GM23338 (cell line): ENCODE results near the gene SIN3B. TPM values are rescaled to one million over a fixed set of nuclear protein-coding genes. Genes with fewer than 3 reads are reported as not detected.

ENCODE experiments used
- ATAC-seq: fragments of 200-7000 bp; cut with Tn5 transposase; 3 replicates; pipeline ENCODE4 v1.9.1; 2020
- DNase-seq: peaks from one replicate; pipeline ENCODE4 v3.0.0-alpha.2; 2015; ENCODE audit warnings: low spot score
- H2AFZ ChIP-seq: fragments of 200-600 bp; sonication (generic); 2 replicates; pipeline ENCODE4 v1.8.0; 2016; ENCODE audit warnings: antibody characterized with exemption, mild to moderate bottlenecking, moderate library complexity
- H3F3A ChIP-seq: fragments of 200-600 bp; sonication (generic); replicated peaks from 2 replicates; pipeline ENCODE4 v1.8.0; 2017; ENCODE audit warnings: antibody characterized with exemption, mixed run types, low read depth
- H3K27ac ChIP-seq: fragments of 200-600 bp; sonication (generic); 2 replicates; pipeline ENCODE4 v1.6.1; 2016; ENCODE audit warnings: low read depth
- H3K27me3 ChIP-seq: fragments of 200-600 bp; sonication (generic); 2 replicates; pipeline ENCODE4 v1.8.0; 2016; ENCODE audit warnings: mild to moderate bottlenecking, mixed run types, moderate library complexity; ENCODE audit not compliant: insufficient read depth
- H3K36me3 ChIP-seq: fragments of 200-600 bp; sonication (generic); 2 replicates; pipeline ENCODE4 v1.8.0; 2016; ENCODE audit warnings: mild to moderate bottlenecking; ENCODE audit not compliant: insufficient read depth
- H3K4me1 ChIP-seq: fragments of 200-600 bp; sonication (generic); 2 replicates; pipeline ENCODE4 v1.8.0; 2016; ENCODE audit warnings: mild to moderate bottlenecking, moderate library complexity; ENCODE audit not compliant: insufficient read depth
- H3K4me2 ChIP-seq: fragments of 200-600 bp; sonication (generic); 2 replicates; pipeline ENCODE4 v1.7.1; 2017; ENCODE audit warnings: mixed run types
- H3K4me3 ChIP-seq: fragments of 200-600 bp; sonication (generic); 2 replicates; pipeline ENCODE4 v1.6.1; 2016; ENCODE audit warnings: mixed run types
- H3K79me2 ChIP-seq: fragments of 200-600 bp; sonication (generic); replicated peaks from 2 replicates; pipeline ENCODE4 v1.8.0; 2017; ENCODE audit warnings: mild to moderate bottlenecking; ENCODE audit not compliant: insufficient read depth
- H3K9me2 ChIP-seq: fragments of 200-600 bp; sonication (generic); 2 replicates; pipeline ENCODE4 v1.8.0; 2017; ENCODE audit not compliant: insufficient read depth
- H4K20me1 ChIP-seq: fragments of 200-600 bp; sonication (generic); replicated peaks from 2 replicates; pipeline ENCODE4 v1.8.0; 2017; ENCODE audit warnings: mild to moderate bottlenecking; ENCODE audit not compliant: insufficient read depth
- H3K27ac Mint-ChIP-seq: 2 replicates; pipeline ENCODE4 v1.8.0; 2020; ENCODE audit warnings: inconsistent platforms, mild to moderate bottlenecking, moderate library complexity, mixed read lengths
- H3K27me3 Mint-ChIP-seq: 3 replicates; pipeline ENCODE4 v1.8.0; 2022; ENCODE audit warnings: low read depth, mild to moderate bottlenecking, moderate library complexity, mixed read lengths, inconsistent platforms; ENCODE audit not compliant: insufficient read depth, poor library complexity
- H3K36me3 Mint-ChIP-seq: 3 replicates; pipeline ENCODE4 v1.8.0; 2021; ENCODE audit warnings: low read depth, mild to moderate bottlenecking, inconsistent platforms, moderate library complexity, mixed read lengths
- H3K4me1 Mint-ChIP-seq: 3 replicates; pipeline ENCODE4 v1.8.0; 2020; ENCODE audit warnings: mild to moderate bottlenecking, inconsistent platforms, mixed read lengths
- H3K4me3 Mint-ChIP-seq: 3 replicates; pipeline ENCODE4 v1.8.0; 2021; ENCODE audit warnings: moderate library complexity, mild to moderate bottlenecking, inconsistent platforms, mixed read lengths
- H3K9me3 Mint-ChIP-seq: 3 replicates; pipeline ENCODE4 v1.8.0; 2020; ENCODE audit warnings: moderate library complexity, mild to moderate bottlenecking, inconsistent platforms, mixed read lengths
- CREB1 ChIP-seq: fragments of 250-450 bp; sonication (Bioruptor Pico); IDR thresholded peaks from 2 replicates; pipeline ENCODE4 v1.5.0; 2020; ENCODE audit warnings: low read depth, mild to moderate bottlenecking, moderate library complexity
- ETS1 ChIP-seq: IDR thresholded peaks from 2 replicates; pipeline ENCODE4 v1.6.1; 2016; ENCODE audit warnings: antibody characterized with exemption
- EZH2phosphoT487 ChIP-seq: fragments of 200-600 bp; sonication (generic); IDR thresholded peaks from one replicate; pipeline ENCODE4 v1.8.1; 2018; ENCODE audit warnings: antibody characterized with exemption; ENCODE audit not compliant: unreplicated experiment
- JUNB ChIP-seq: IDR thresholded peaks from one replicate; pipeline ENCODE4 v1.6.1; 2016; ENCODE audit warnings: antibody characterized with exemption; ENCODE audit not compliant: unreplicated experiment
- NANOG ChIP-seq: IDR thresholded peaks from 2 replicates; pipeline ENCODE4 v1.6.1; 2016; ENCODE audit warnings: antibody characterized with exemption, borderline replicate concordance
- POLR2AphosphoS5 ChIP-seq: IDR thresholded peaks from 2 replicates; pipeline ENCODE4 v1.6.1; 2016; ENCODE audit warnings: antibody characterized with exemption, low read depth
- STAT1 ChIP-seq: IDR thresholded peaks from one replicate; pipeline ENCODE4 v1.6.1; 2016; ENCODE audit warnings: antibody characterized with exemption; ENCODE audit not compliant: unreplicated experiment
- ZNF114 ChIP-seq: fragments of 250-450 bp; sonication (Bioruptor Pico); IDR thresholded peaks from 2 replicates; pipeline ENCODE4 v1.5.0; 2020; ENCODE audit warnings: mild to moderate bottlenecking, moderate library complexity
- ZNF462 ChIP-seq: fragments of 250-450 bp; sonication (Bioruptor Pico); IDR thresholded peaks from 2 replicates; pipeline ENCODE4 v1.5.0; 2020; ENCODE audit warnings: mild to moderate bottlenecking, moderate library complexity
- polyA plus RNA-seq: library from polyadenylated mRNA; unstranded; fragments of >200 nt; fragmentation: Nextera tagmentation; extraction: Ambion mirVana; gene quantifications from 2 replicates; pipeline ENCODE4 v1.2.1, GENCODE V29; 2016
- total RNA-seq: library from RNA; depleted of rRNA; stranded (reverse); fragments of >200 nt; shearing (Covaris generic); gene quantifications from 2 replicates; pipeline ENCODE4 v1.2.3, GENCODE V29; 2014

SIN3B gene
- total and polyA plus RNA-seq, 2 experiments from 2014 or later: 37.6 to 68.6 TPM

- no peak overlapping the region for H3K27ac ChIP-seq
- no peaks in the 10 kb centered on the region for H3K9me2 ChIP-seq
- no peaks in the 10 kb centered on the region for H3K36me3 ChIP-seq
- Mint-ChIP-seq H3K36me3 (peaks cover 48% of the 10 kb centered on the region), H3K27ac (no peak overlapping the region), H3K9me3 (peaks cover 34% of the 10 kb centered on the region), H3K4me3 (no peak overlapping the region), H3K4me1 (no peaks in the 10 kb centered on the region), H3K27me3 (peaks cover 5% of the 10 kb centered on the region)
- H3K27me3 ChIP-seq: no peaks in the 10 kb centered on the region
- no peak for DNase-seq
- no peak overlapping the region for H3K4me2 ChIP-seq
- no peaks in the 10 kb centered on the region for H3K4me1 ChIP-seq
- H4K20me1 ChIP-seq: no peaks in the 10 kb centered on the region
- H3F3A ChIP-seq: no peaks in the 10 kb centered on the region
- no peak overlapping the region for H2AFZ ChIP-seq
- H3K79me2 ChIP-seq: no peaks in the 10 kb centered on the region
- no peak overlapping the region for H3K4me3 ChIP-seq
- ATAC-seq: no peak
- TF ChIP-seq ETS1 (no peak), JUNB (no peak), POLR2AphosphoS5 (no peak), EZH2phosphoT487 (no peak), STAT1 (no peak), ZNF114 (CRISPR knock-in tag) (no peak), NANOG (no peak)
Observed at GRCh38 chr19:16882146-16882545, 52.9 kb downstream of the SIN3B start.

GRCh38 chr19:16883522-16883921 is 54.3 kb downstream of the SIN3B start:
- no peak for ATAC-seq
- peaks cover 40% of the 10 kb centered on the region for H3K36me3 Mint-ChIP-seq
- peaks cover 34% of the 10 kb centered on the region for H3K9me3 Mint-ChIP-seq
- H3K27ac ChIP-seq: no peak overlapping the region
- no peaks in the 10 kb centered on the region for H3K36me3 ChIP-seq
- no peaks in the 10 kb centered on the region for H3F3A ChIP-seq
- H3K4me3 Mint-ChIP-seq: no peak overlapping the region
- no peak for DNase-seq
- no peak overlapping the region for H3K4me2 ChIP-seq
- H3K4me1 ChIP-seq: no peaks in the 10 kb centered on the region
- H3K27me3 Mint-ChIP-seq: peaks cover 5% of the 10 kb centered on the region
- H2AFZ ChIP-seq: no peak overlapping the region
- H3K79me2 ChIP-seq: no peaks in the 10 kb centered on the region
- no peak overlapping the region for H3K27ac Mint-ChIP-seq
- no peaks in the 10 kb centered on the region for H3K9me2 ChIP-seq
- H3K4me1 Mint-ChIP-seq: no peaks in the 10 kb centered on the region
- H3K27me3 ChIP-seq: no peaks in the 10 kb centered on the region
- TF ChIP-seq STAT1 (no peak), ZNF462 (CRISPR knock-in tag) (no peak), CREB1 (CRISPR knock-in tag) (no peak), ETS1 (no peak)
- H4K20me1 ChIP-seq: no peaks in the 10 kb centered on the region
- no peak overlapping the region for H3K4me3 ChIP-seq
